NCI-H2081 treated with DMSO at 0.1 percent for 48 hours (cell line): Measurements from ENCODE around the gene VPS25.

Experiments
- DNase-seq: peaks from one replicate; lab custom pipeline; 2025; lab: John Stamatoyannopoulos, UW

VPS25 gene

GRCh38 chr17:42796066-42796758 lies 23.0 kb downstream of the VPS25 start:
- no peak for DNase-seq

GRCh38 chr17:42797067-42798007 lies 24.1 kb downstream of the VPS25 start:
- DNase-seq = no peak

- DNase-seq = no peak
These were observed 24.7 kb downstream of the VPS25 start for GRCh38 chr17:42798011-42798382.

GRCh38 chr17:42798383-42799380 lies 25.4 kb downstream of the VPS25 start, which contains the start of the genes CNTD1 and COA3:
Gene CNTD1, plus strand, starts transcription at chr17:42798861. Its CDS starts 207 bp downstream, at chr17:42799068.
Gene COA3, minus strand, starts transcription at chr17:42798704. Its CDS starts 23 bp downstream, at chr17:42798681.
- DNase-seq = peak; percentile 34

- DNase-seq = no peak
These were observed 30.0 kb downstream of the VPS25 start for GRCh38 chr17:42803074-42803883.

- peak; percentile 82 for DNase-seq
These were observed 31.7 kb downstream of the VPS25 start for GRCh38 chr17:42804918-42805367.

- DNase-seq = no peak
These were observed 33.0 kb downstream of the VPS25 start for GRCh38 chr17:42806249-42806648.

- no peak for DNase-seq
These were observed 36.0 kb downstream of the VPS25 start for GRCh38 chr17:42809250-42809649.

GRCh38 chr17:42814633-42815399 lies 41.6 kb downstream of the VPS25 start:
- no peak for DNase-seq

GRCh38 chr17:42817866-42818265 lies 44.6 kb downstream of the VPS25 start:
- DNase-seq = no peak

GRCh38 chr17:42818379-42818778 lies 45.1 kb downstream of the VPS25 start:
- no peak for DNase-seq

- peak; percentile 35 for DNase-seq
These were observed 46.8 kb downstream of the VPS25 start for GRCh38 chr17:42819939-42820535.

GRCh38 chr17:42821176-42821575 lies 47.9 kb downstream of the VPS25 start:
- no peak for DNase-seq

- DNase-seq = no peak
These were observed 54.2 kb downstream of the VPS25 start for GRCh38 chr17:42827472-42827871.
